ENCODE results near the gene IGFALS.

Gene IGFALS

GRCh38 chr16:1770328-1771187 is 22.9 kb downstream of the IGFALS start:
- TF ChIP-seq EZH2phosphoT487 (conservative IDR thresholded peaks at IDR 0.05; ENCODE audit: low read length): no peak
- TF ChIP-seq, protein P1, sequence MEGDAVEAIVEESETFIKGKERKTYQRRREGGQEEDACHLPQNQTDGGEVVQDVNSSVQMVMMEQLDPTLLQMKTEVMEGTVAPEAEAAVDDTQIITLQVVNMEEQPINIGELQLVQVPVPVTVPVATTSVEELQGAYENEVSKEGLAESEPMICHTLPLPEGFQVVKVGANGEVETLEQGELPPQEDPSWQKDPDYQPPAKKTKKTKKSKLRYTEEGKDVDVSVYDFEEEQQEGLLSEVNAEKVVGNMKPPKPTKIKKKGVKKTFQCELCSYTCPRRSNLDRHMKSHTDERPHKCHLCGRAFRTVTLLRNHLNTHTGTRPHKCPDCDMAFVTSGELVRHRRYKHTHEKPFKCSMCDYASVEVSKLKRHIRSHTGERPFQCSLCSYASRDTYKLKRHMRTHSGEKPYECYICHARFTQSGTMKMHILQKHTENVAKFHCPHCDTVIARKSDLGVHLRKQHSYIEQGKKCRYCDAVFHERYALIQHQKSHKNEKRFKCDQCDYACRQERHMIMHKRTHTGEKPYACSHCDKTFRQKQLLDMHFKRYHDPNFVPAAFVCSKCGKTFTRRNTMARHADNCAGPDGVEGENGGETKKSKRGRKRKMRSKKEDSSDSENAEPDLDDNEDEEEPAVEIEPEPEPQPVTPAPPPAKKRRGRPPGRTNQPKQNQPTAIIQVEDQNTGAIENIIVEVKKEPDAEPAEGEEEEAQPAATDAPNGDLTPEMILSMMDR (IDR thresholded peaks at IDR 0.05; ENCODE audit: insufficient read depth, low read length, poor library complexity, severe bottlenecking): no peak
- Histone ChIP-seq H3K27me3 (ENCODE audit: low read length) (no peaks in the 10 kb centered on the region), H3F3A (ENCODE audit: insufficient read depth) (peaks cover 16% of the 10 kb centered on the region; the same call in 1 of the 2 replicates), H3K27ac (ENCODE audit: low read depth, low read length) (peak overlapping the region; percentile 84), H3K4me3 (ENCODE audit: insufficient read depth, low read length, poor library complexity, severe bottlenecking) (peak overlapping the region; percentile 90), H3K36me3 (ENCODE audit: low read length) (no peaks in the 10 kb centered on the region), H3K9ac (ENCODE audit: low read length) (peak overlapping the region; percentile 93), H3K9me3 (ENCODE audit: insufficient read depth, low read length) (no peaks in the 10 kb centered on the region), H2AFZ (ENCODE audit: low read depth, low read length, severe bottlenecking) (no peak overlapping the region), H3K9me2 (replicated peaks; ENCODE audit: insufficient read depth, low read length) (no peaks in the 10 kb centered on the region), H3K4me2 (ENCODE audit: low read depth, low read length, poor library complexity, severe bottlenecking) (peak overlapping the region; percentile 95), H3K79me2 (ENCODE audit: insufficient read depth, low read length) (peaks cover 16% of the 10 kb centered on the region), H4K20me1 (ENCODE audit: low read depth, low read length) (no peaks in the 10 kb centered on the region)

DNA sequence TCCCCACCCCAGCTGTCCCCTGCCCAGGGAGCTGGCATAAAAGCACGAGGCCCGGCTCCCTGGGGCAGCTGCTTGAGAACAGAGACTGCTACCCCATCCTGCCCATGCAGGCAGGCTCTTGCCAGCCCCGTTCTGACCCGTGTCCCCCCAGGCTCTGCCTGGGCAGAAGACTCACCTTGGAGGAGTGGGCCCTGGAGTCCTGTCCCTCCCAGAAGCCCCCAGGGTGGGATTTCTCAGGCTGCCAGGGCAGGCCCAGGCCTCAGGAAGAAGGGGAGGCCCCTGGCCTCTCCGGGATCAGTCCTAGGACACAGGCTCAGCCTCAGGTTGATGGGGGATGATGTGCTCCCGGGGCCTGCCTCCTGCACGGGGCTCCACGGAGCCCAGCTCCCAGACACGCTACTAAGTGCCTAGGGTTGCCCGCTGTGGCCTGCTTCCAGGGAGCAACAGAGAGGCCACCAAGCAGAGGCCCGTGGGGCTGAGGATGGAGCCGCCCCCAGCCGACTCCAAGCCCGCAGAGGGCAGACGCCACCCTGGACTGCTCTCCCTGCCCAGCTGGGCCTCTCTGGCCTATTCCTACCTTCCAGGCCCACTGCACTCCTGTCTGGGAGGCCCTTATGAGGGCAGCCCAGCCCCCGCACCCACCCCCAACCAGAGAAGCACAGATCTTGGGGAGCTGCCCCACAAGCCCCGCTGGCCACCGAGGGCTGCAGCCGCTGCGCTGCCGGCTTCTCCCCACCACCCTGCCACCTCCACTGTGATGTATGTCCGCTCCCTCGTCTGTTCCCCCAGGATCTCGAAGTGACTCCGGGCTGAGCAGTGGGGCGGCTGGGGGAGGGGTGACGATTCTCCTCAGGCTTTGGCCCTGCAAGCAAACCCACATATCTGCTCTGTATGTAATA is 23.9 kb downstream of the IGFALS start:
- no peaks in the 10 kb centered on the region for H3K27me3 ChIP-seq (ENCODE audit: low read length)
- no peaks in the 10 kb centered on the region for H3K9me3 ChIP-seq (ENCODE audit: insufficient read depth, low read length)
- H3K9me2 ChIP-seq (replicated peaks; ENCODE audit: insufficient read depth, low read length): no peaks in the 10 kb centered on the region
- H2AFZ ChIP-seq (ENCODE audit: low read depth, low read length, severe bottlenecking): no peak overlapping the region
- H3K36me3 ChIP-seq (ENCODE audit: low read length): no peaks in the 10 kb centered on the region
- H3K4me2 ChIP-seq (ENCODE audit: low read depth, low read length, poor library complexity, severe bottlenecking): peak overlapping the region; percentile 95
- no peak overlapping the region for H3K4me3 ChIP-seq (ENCODE audit: insufficient read depth, low read length, poor library complexity, severe bottlenecking)
- TF ChIP-seq, protein P1 (IDR thresholded peaks at IDR 0.05; ENCODE audit: insufficient read depth, low read length, poor library complexity, severe bottlenecking): no peak
- no peak for TF ChIP-seq EZH2phosphoT487 (conservative IDR thresholded peaks at IDR 0.05; ENCODE audit: low read length)
- no peaks in the 10 kb centered on the region for H4K20me1 ChIP-seq (ENCODE audit: low read depth, low read length)
- peaks cover 16% of the 10 kb centered on the region; the same call in 1 of the 2 replicates for H3F3A ChIP-seq (ENCODE audit: insufficient read depth)
- no peak overlapping the region for H3K27ac ChIP-seq (ENCODE audit: low read depth, low read length)
- no peak overlapping the region for H3K9ac ChIP-seq (ENCODE audit: low read length)
- H3K79me2 ChIP-seq (ENCODE audit: insufficient read depth, low read length): peaks cover 16% of the 10 kb centered on the region

GRCh38 chr16:1768767-1769401 is 24.6 kb downstream of the IGFALS start:
- Histone ChIP-seq H3F3A (ENCODE audit: insufficient read depth) (peaks cover 16% of the 10 kb centered on the region; the same call in 1 of the 2 replicates), H3K9ac (ENCODE audit: low read length) (no peak overlapping the region), H3K9me3 (ENCODE audit: insufficient read depth, low read length) (no peaks in the 10 kb centered on the region), H3K27me3 (ENCODE audit: low read length) (no peaks in the 10 kb centered on the region), H2AFZ (ENCODE audit: low read depth, low read length, severe bottlenecking) (no peak overlapping the region), H3K36me3 (ENCODE audit: low read length) (no peaks in the 10 kb centered on the region), H3K4me3 (ENCODE audit: insufficient read depth, low read length, poor library complexity, severe bottlenecking) (no peak overlapping the region), H3K27ac (ENCODE audit: low read depth, low read length) (no peak overlapping the region), H3K79me2 (ENCODE audit: insufficient read depth, low read length) (peaks cover 11% of the 10 kb centered on the region), H3K4me2 (ENCODE audit: low read depth, low read length, poor library complexity, severe bottlenecking) (no peak overlapping the region), H4K20me1 (ENCODE audit: low read depth, low read length) (no peaks in the 10 kb centered on the region), H3K9me2 (replicated peaks; ENCODE audit: insufficient read depth, low read length) (no peaks in the 10 kb centered on the region)
- no peak for TF ChIP-seq EZH2phosphoT487 (conservative IDR thresholded peaks at IDR 0.05; ENCODE audit: low read length)
- TF ChIP-seq, protein P1 (IDR thresholded peaks at IDR 0.05; ENCODE audit: insufficient read depth, low read length, poor library complexity, severe bottlenecking): no peak
